ENCODE results near the gene ODF2.
"Not testable (repeated sequence)": the region's sequence is repeated elsewhere in the genome, so short reads cannot be mapped to it uniquely, and the experiment has no call there.

The ODF2 gene

DNA sequence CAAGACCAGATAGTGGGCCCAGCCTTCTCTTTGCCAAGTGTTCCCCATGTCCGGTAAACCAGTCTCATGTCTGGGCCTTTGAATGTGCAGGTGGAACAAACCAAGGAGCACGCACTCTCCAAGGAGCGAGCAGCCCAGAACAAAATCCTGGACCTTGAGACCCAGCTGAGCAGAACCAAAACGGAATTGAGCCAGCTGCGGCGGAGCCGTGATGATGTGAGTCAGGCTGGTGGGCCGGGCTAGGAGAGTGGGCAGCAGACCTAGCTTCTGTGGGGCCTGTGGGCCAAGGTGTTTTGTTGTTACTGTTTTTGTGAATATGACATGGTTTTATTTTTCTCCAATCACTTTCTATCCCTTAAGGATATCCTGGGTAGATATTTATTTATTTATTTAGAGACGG, 43.1 kb downstream of the ODF2 start:
- no peak overlapping the region for H3K27ac ChIP-seq (ENCODE audit: low read length)
- H3K36me3 ChIP-seq (ENCODE audit: control insufficient read depth in 2 of 2, insufficient read depth in 2 of 2, low read length in 2 of 2) = peaks cover 12 to 36% of the 10 kb centered on the region in 2 donors
- H3K27me3 ChIP-seq (ENCODE audit: control insufficient read depth in 1 of 2, insufficient read depth in 2 of 2, low read length in 2 of 2) = no peaks in the 10 kb centered on the region
- peaks cover 3% of the 10 kb centered on the region for H3K4me1 ChIP-seq (ENCODE audit: control insufficient read depth, insufficient read depth, low read length)
- no peaks in the 10 kb centered on the region for H3K9me3 ChIP-seq (ENCODE audit: control insufficient read depth in 2 of 2, low read length in 2 of 2)
- no peak overlapping the region for H3K9ac ChIP-seq (ENCODE audit: low read length in 2 of 2)
- H3K4me3 ChIP-seq (ENCODE audit: low read length in 2 of 2) = no peak overlapping the region

- Histone ChIP-seq H3K36me3 (ENCODE audit: control insufficient read depth in 2 of 2, insufficient read depth in 2 of 2, low read length in 2 of 2) (peaks cover 9 to 31% of the 10 kb centered on the region in 2 donors), H3K27ac (ENCODE audit: low read length) (no peak overlapping the region), H3K9ac (ENCODE audit: low read length in 2 of 2) (no peak overlapping the region), H3K4me1 (ENCODE audit: control insufficient read depth, insufficient read depth, low read length) (peaks cover 7% of the 10 kb centered on the region), H3K4me3 (ENCODE audit: low read length in 2 of 2) (no peak overlapping the region), H3K27me3 (ENCODE audit: control insufficient read depth in 1 of 2, insufficient read depth in 2 of 2, low read length in 2 of 2) (no peaks in the 10 kb centered on the region), H3K9me3 (ENCODE audit: control insufficient read depth in 2 of 2, low read length in 2 of 2) (no peaks in the 10 kb centered on the region)
Measured at GRCh38 chr9:128499920-128500319, 44.1 kb downstream of the ODF2 start.

GRCh38 chr9:128503415-128503825, 47.6 kb downstream of the ODF2 start:
- Histone ChIP-seq H3K4me1 (ENCODE audit: control insufficient read depth, insufficient read depth, low read length) (peaks cover 18% of the 10 kb centered on the region), H3K36me3 (ENCODE audit: control insufficient read depth in 2 of 2, insufficient read depth in 2 of 2, low read length in 2 of 2) (peaks cover 0 to 12% of the 10 kb centered on the region in 2 donors)
- not testable (repeated sequence) for H3K4me3 ChIP-seq (ENCODE audit: low read length in 2 of 2); H3K9me3 ChIP-seq (ENCODE audit: control insufficient read depth in 2 of 2, low read length in 2 of 2); H3K27me3 ChIP-seq (ENCODE audit: control insufficient read depth in 1 of 2, insufficient read depth in 2 of 2, low read length in 2 of 2); H3K27ac ChIP-seq (ENCODE audit: low read length); H3K9ac ChIP-seq (ENCODE audit: low read length in 2 of 2)

DNA sequence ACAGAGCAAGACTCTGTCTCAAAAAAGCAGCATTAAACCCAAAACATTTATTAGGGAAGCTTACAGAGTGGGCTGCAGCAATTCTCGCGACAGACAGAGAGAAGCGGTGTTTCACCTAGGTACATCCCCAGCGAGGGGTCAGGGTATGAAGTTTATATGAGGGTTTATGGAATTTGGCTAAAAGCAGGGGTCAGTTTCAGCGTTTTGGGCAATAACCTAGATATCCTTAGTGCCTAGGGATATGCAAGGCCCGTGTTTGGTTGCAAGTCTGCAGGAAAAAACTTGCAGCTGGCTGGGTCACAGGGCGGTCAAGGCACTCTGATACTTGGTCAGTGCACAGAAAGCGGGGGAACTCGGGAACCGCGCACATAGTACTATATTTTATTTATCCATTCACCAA, 48.1 kb downstream of the ODF2 start:
- Histone ChIP-seq H3K9me3 (ENCODE audit: control insufficient read depth in 2 of 2, low read length in 2 of 2) (no peaks in the 10 kb centered on the region), H3K9ac (ENCODE audit: low read length in 2 of 2) (peak overlapping the region; percentile 68 to 83), H3K27ac (ENCODE audit: low read length) (no peak overlapping the region), H3K4me3 (ENCODE audit: low read length in 2 of 2) (peak overlapping the region; percentile 67 to 99), H3K36me3 (ENCODE audit: control insufficient read depth in 2 of 2, insufficient read depth in 2 of 2, low read length in 2 of 2) (peaks cover 0 to 8% of the 10 kb centered on the region in 2 donors), H3K4me1 (ENCODE audit: control insufficient read depth, insufficient read depth, low read length) (peaks cover 18% of the 10 kb centered on the region), H3K27me3 (ENCODE audit: control insufficient read depth in 1 of 2, insufficient read depth in 2 of 2, low read length in 2 of 2) (no peaks in the 10 kb centered on the region)

DNA sequence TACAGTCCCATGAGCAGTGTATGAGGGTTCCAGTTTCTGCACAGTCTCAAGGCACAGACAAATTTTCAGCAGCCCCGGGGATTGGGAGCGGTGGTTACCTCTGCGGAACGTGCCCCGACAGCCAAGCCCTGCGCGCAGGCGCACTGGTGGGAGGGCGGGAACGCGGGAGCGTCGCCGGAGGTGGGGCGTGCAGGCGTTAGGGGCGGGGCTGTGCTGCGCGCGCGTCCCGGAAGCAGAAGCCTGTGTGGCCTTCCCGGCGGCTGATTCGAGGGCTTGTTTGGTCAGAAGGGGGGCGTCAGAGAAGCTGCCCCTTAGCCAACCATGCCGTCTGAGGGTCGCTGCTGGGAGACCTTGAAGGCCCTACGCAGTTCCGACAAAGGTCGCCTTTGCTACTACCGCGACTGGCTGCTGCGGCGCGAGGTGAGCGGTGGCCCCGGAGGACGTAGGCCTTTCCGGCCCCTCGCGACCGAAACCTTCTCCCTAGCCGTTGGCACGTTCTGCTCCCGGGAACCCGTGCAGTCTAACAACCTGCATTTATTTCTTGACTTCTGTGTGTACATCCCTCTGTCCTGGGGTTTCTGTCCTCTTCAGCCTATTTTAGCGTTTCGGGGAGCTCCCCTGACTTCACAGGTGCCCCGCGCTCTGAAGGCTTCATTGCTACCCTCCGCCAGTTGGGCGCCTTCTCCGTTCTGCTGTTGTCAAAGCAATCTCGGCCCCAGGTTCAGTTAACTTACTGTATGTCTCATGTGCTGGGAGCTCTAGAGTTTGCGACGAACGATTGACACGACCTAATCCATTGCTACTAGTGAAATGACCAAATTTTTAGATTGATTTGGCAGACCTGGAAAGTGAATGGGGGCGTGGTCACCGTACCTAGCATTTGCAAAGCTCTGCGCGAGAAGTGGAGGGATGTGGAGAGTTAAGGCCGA, 48.9 kb downstream of the ODF2 start, which contains the start of gene GLE1:
Gene GLE1 (plus strand): TSS at position 235 of the 929 bp plus-strand sequence. CDS start 87 bp downstream, at position 322.
- H3K9ac ChIP-seq (ENCODE audit: low read length in 2 of 2) = peak within 1 kb of the TSS; percentile 83 to 96
- H3K27ac ChIP-seq (ENCODE audit: low read length) = peak within 1 kb of the TSS; percentile 76
- H3K4me3 ChIP-seq (ENCODE audit: low read length in 2 of 2) = peak within 1 kb of the TSS; percentile 88 to 99
- H3K36me3 ChIP-seq (ENCODE audit: control insufficient read depth in 2 of 2, insufficient read depth in 2 of 2, low read length in 2 of 2) = peaks cover 0 to 6% of the 10 kb centered on the region in 2 donors
- H3K4me1 ChIP-seq (ENCODE audit: control insufficient read depth, insufficient read depth, low read length) = peaks cover 18% of the 10 kb centered on the region
- H3K9me3 ChIP-seq (ENCODE audit: control insufficient read depth in 2 of 2, low read length in 2 of 2) = no peaks in the 10 kb centered on the region
- H3K27me3 ChIP-seq (ENCODE audit: control insufficient read depth in 1 of 2, insufficient read depth in 2 of 2, low read length in 2 of 2) = no peaks in the 10 kb centered on the region

GRCh38 chr9:128505414-128505765, 49.6 kb downstream of the ODF2 start:
- no peaks in the 10 kb centered on the region for H3K9me3 ChIP-seq (ENCODE audit: control insufficient read depth in 2 of 2, low read length in 2 of 2)
- peak overlapping the region; percentile 83 to 96 for H3K9ac ChIP-seq (ENCODE audit: low read length in 2 of 2)
- H3K27me3 ChIP-seq (ENCODE audit: control insufficient read depth in 1 of 2, insufficient read depth in 2 of 2, low read length in 2 of 2) = no peaks in the 10 kb centered on the region
- peak overlapping the region; percentile 88 to 99 for H3K4me3 ChIP-seq (ENCODE audit: low read length in 2 of 2)
- H3K4me1 ChIP-seq (ENCODE audit: control insufficient read depth, insufficient read depth, low read length) = peaks cover 18% of the 10 kb centered on the region
- peaks cover 0 to 5% of the 10 kb centered on the region in 2 donors for H3K36me3 ChIP-seq (ENCODE audit: control insufficient read depth in 2 of 2, insufficient read depth in 2 of 2, low read length in 2 of 2)
- H3K27ac ChIP-seq (ENCODE audit: low read length) = peak overlapping the region; percentile 76

- H3K36me3 ChIP-seq (ENCODE audit: control insufficient read depth in 2 of 2, insufficient read depth in 2 of 2, low read length in 2 of 2); H3K27me3 ChIP-seq (ENCODE audit: control insufficient read depth in 1 of 2, insufficient read depth in 2 of 2, low read length in 2 of 2); H3K9me3 ChIP-seq (ENCODE audit: control insufficient read depth in 2 of 2, low read length in 2 of 2); H3K9ac ChIP-seq (ENCODE audit: low read length in 2 of 2); H3K4me3 ChIP-seq (ENCODE audit: low read length in 2 of 2); H3K27ac ChIP-seq (ENCODE audit: low read length): not testable (repeated sequence)
- H3K4me1 ChIP-seq (ENCODE audit: control insufficient read depth, insufficient read depth, low read length) = peaks cover 18% of the 10 kb centered on the region
Measured at GRCh38 chr9:128505906-128506305, 50.1 kb downstream of the ODF2 start.

- no peak overlapping the region for H3K9ac ChIP-seq (ENCODE audit: low read length in 2 of 2)
- no peaks in the 10 kb centered on the region for H3K9me3 ChIP-seq (ENCODE audit: control insufficient read depth in 2 of 2, low read length in 2 of 2)
- H3K27ac ChIP-seq (ENCODE audit: low read length) = no peak overlapping the region
- no peaks in the 10 kb centered on the region for H3K27me3 ChIP-seq (ENCODE audit: control insufficient read depth in 1 of 2, insufficient read depth in 2 of 2, low read length in 2 of 2)
- no peak overlapping the region for H3K4me3 ChIP-seq (ENCODE audit: low read length in 2 of 2)
- H3K4me1 ChIP-seq (ENCODE audit: control insufficient read depth, insufficient read depth, low read length) = no peaks in the 10 kb centered on the region
- H3K36me3 ChIP-seq (ENCODE audit: control insufficient read depth in 2 of 2, insufficient read depth in 2 of 2, low read length in 2 of 2) = peaks cover 8 to 14% of the 10 kb centered on the region in 2 donors
Measured at GRCh38 chr9:128512820-128513219, 57.0 kb downstream of the ODF2 start.

- H3K4me1 ChIP-seq (ENCODE audit: control insufficient read depth, insufficient read depth, low read length) = peaks cover 10% of the 10 kb centered on the region
- H3K4me3 ChIP-seq (ENCODE audit: low read length in 2 of 2) = no peak overlapping the region
- H3K9ac ChIP-seq (ENCODE audit: low read length in 2 of 2) = no peak overlapping the region
- no peak overlapping the region for H3K27ac ChIP-seq (ENCODE audit: low read length)
- H3K27me3 ChIP-seq (ENCODE audit: control insufficient read depth in 1 of 2, insufficient read depth in 2 of 2, low read length in 2 of 2) = no peaks in the 10 kb centered on the region
- no peaks in the 10 kb centered on the region for H3K9me3 ChIP-seq (ENCODE audit: control insufficient read depth in 2 of 2, low read length in 2 of 2)
- peaks cover 22 to 26% of the 10 kb centered on the region in 2 donors for H3K36me3 ChIP-seq (ENCODE audit: control insufficient read depth in 2 of 2, insufficient read depth in 2 of 2, low read length in 2 of 2)
Measured at GRCh38 chr9:128521956-128522355, 66.2 kb downstream of the ODF2 start.

DNA sequence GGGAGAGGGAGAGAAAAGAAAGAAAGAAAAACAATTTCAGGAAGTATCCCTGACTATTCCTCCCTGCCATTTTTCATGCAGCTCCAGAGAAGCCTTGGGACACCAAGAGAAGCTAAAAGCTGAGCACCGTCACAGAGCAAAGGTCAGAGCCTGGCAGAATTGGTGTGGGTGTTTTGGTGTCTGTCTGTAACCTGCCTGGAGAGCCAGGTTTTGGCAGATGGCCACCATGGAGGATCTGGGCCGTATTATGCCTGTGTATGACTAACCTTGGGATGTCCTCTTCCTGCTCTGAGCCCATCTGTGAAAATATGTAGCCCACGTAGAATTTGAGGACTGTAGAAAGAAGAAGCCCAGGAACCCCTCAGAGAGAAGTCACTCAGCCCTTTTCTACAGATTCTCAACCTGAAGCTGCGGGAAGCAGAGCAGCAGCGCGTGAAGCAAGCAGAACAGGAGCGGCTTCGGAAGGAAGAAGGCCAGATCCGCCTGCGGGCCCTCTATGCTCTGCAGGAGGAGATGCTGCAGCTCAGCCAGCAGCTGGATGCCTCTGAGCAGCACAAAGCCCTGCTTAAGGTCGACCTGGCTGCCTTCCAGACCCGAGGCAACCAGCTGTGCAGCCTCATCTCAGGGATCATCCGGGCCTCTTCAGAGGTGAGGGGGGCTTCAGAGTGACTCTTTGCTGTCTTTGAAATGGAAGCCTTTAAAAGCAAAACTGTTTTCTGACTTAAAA, 67.6 kb downstream of the ODF2 start:
- Histone ChIP-seq H3K4me1 (ENCODE audit: control insufficient read depth, insufficient read depth, low read length) (peaks cover 10% of the 10 kb centered on the region), H3K27me3 (ENCODE audit: control insufficient read depth in 1 of 2, insufficient read depth in 2 of 2, low read length in 2 of 2) (no peaks in the 10 kb centered on the region), H3K9ac (ENCODE audit: low read length in 2 of 2) (no peak overlapping the region), H3K36me3 (ENCODE audit: control insufficient read depth in 2 of 2, insufficient read depth in 2 of 2, low read length in 2 of 2) (peaks cover 21 to 33% of the 10 kb centered on the region in 2 donors), H3K4me3 (ENCODE audit: low read length in 2 of 2) (peak overlapping the region in 1 of 2 donors; percentile 15), H3K9me3 (ENCODE audit: control insufficient read depth in 2 of 2, low read length in 2 of 2) (no peaks in the 10 kb centered on the region), H3K27ac (ENCODE audit: low read length) (peak overlapping the region; percentile 58)
